ENCODE results near the gene RNF167.

DNA sequence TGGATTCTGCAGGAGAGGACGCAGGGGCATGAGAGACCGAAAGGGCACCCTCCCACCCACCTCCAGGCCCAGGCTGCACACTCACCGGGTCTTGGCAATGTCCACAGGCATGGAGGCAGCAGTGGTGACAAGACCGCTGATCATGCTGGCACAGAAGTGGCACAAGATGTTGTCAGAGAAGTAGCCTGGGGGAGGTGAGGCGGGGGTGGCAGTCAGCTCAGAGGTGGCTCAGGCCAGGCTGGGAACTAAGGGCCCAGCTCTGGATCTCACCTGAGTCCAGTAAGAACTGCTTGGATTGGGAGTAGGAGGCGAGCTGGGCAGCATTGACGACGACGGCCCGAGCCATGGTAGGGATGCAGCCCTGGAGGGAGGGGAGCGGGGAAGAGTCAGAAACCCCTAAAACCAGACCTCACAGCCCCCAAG is 2.0 kb upstream of the RNF167 start:
- TF ChIP-seq CEBPB (IDR thresholded peaks at IDR 0.05) = no peak
- TF ChIP-seq ZBTB7A (IDR thresholded peaks at IDR 0.05; ENCODE audit: low read depth) = no peak
- TF ChIP-seq, protein P1, sequence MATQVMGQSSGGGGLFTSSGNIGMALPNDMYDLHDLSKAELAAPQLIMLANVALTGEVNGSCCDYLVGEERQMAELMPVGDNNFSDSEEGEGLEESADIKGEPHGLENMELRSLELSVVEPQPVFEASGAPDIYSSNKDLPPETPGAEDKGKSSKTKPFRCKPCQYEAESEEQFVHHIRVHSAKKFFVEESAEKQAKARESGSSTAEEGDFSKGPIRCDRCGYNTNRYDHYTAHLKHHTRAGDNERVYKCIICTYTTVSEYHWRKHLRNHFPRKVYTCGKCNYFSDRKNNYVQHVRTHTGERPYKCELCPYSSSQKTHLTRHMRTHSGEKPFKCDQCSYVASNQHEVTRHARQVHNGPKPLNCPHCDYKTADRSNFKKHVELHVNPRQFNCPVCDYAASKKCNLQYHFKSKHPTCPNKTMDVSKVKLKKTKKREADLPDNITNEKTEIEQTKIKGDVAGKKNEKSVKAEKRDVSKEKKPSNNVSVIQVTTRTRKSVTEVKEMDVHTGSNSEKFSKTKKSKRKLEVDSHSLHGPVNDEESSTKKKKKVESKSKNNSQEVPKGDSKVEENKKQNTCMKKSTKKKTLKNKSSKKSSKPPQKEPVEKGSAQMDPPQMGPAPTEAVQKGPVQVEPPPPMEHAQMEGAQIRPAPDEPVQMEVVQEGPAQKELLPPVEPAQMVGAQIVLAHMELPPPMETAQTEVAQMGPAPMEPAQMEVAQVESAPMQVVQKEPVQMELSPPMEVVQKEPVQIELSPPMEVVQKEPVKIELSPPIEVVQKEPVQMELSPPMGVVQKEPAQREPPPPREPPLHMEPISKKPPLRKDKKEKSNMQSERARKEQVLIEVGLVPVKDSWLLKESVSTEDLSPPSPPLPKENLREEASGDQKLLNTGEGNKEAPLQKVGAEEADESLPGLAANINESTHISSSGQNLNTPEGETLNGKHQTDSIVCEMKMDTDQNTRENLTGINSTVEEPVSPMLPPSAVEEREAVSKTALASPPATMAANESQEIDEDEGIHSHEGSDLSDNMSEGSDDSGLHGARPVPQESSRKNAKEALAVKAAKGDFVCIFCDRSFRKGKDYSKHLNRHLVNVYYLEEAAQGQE (IDR thresholded peaks at IDR 0.05; ENCODE audit: low read depth) = no peak
- TF ChIP-seq TEAD4 (IDR thresholded peaks at IDR 0.05) = no peak
- no peak for TF ChIP-seq TAF1 (IDR thresholded peaks at IDR 0.05; ENCODE audit: low read depth)
- TF ChIP-seq TCF12 (IDR thresholded peaks at IDR 0.05; ENCODE audit: low read depth) = no peak
- TF ChIP-seq EGR1 (IDR thresholded peaks at IDR 0.05) = no peak
- TF ChIP-seq CREB1 (IDR thresholded peaks at IDR 0.05; ENCODE audit: low read depth) = no peak
- TF ChIP-seq YY1 (IDR thresholded peaks at IDR 0.05; ENCODE audit: low read depth) = no peak
